ENCODE measurements around the gene ZKSCAN3. TPM values are rescaled to one million over a fixed set of nuclear protein-coding genes. Genes with fewer than 3 reads are reported as not detected.
A peak's percentile ranks its signal among the peaks of the same experiment; 100 is the strongest.

Gene ZKSCAN3
- total RNA-seq, 2 experiments from 2014 or later, result 4.6 to 5.0 TPM

- CTCF ChIA-PET, result interaction anchor here (1.2 kb wide), 1 partner anchor 23 kb away, joined by 6 read pairs; no protein-coding TSS in a partner anchor
- Mint-ChIP-seq H3K9me3 (ENCODE audit: insufficient read depth) (peaks cover 6% of the 10 kb centered on the region), H3K27me3 (ENCODE audit: low read depth) (no peaks in the 10 kb centered on the region), H3K4me1 (ENCODE audit: low read depth) (no peaks in the 10 kb centered on the region), H3K4me3 (no peak overlapping the region), H3K27ac (no peak overlapping the region), H3K36me3 (ENCODE audit: low read depth) (peaks cover 3% of the 10 kb centered on the region)
- no peak for DNase-seq
- POLR2A ChIA-PET, result no interaction called here
- no peak for ATAC-seq
These were observed 16.7 kb upstream of the ZKSCAN3 start for GRCh38 chr6:28333047-28333446.

DNA sequence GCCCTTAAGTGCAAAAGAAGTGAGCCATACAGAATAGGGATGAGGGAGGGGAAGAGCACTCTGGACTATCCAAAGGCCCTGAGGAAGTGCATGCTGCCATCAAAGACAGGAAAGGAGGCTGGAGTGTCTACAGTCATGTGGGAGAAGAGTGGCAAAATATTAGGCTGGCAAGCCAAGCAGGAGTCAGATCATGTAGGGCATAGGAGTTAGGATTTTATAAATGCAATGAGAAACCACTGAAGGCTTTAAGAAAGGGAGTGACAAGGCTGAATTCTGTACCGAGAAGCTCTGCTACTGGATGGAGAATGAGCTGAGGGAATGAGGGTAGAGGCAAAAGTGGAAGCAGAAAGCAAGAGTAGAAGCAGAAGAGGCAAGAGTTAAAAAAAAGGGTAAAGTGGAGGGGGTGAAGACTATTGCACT, 16.1 kb upstream of the ZKSCAN3 start:
- H3K36me3 Mint-ChIP-seq (ENCODE audit: low read depth), result peaks cover 3% of the 10 kb centered on the region
- DNase-seq (no peak), ATAC-seq (no peak)
- no peaks in the 10 kb centered on the region for H3K4me1 Mint-ChIP-seq (ENCODE audit: low read depth)
- CTCF ChIA-PET, result interaction anchor here (1.2 kb wide), 1 partner anchor 22 kb away, joined by 6 read pairs; no protein-coding TSS in a partner anchor
- H3K9me3 Mint-ChIP-seq (ENCODE audit: insufficient read depth), result peaks cover 6% of the 10 kb centered on the region
- no peak overlapping the region for H3K27ac Mint-ChIP-seq
- no peaks in the 10 kb centered on the region for H3K27me3 Mint-ChIP-seq (ENCODE audit: low read depth)
- H3K4me3 Mint-ChIP-seq, result no peak overlapping the region
- POLR2A ChIA-PET, result interaction anchor here (0.7 kb wide), 1 partner anchor 589 kb away, joined by 3 read pairs; no protein-coding TSS in a partner anchor

GRCh38 chr6:28334286-28335039, 15.3 kb upstream of the ZKSCAN3 start:
- no peaks in the 10 kb centered on the region for H3K27me3 Mint-ChIP-seq (ENCODE audit: low read depth)
- H3K27ac Mint-ChIP-seq, result no peak overlapping the region
- no peaks in the 10 kb centered on the region for H3K36me3 Mint-ChIP-seq (ENCODE audit: low read depth)
- POLR2A ChIA-PET, result interaction anchor here (0.7 to 1.6 kb wide), 4 partner anchors 18 to 589 kb away, joined by 3 to 4 read pairs (median 3); no protein-coding TSS in a partner anchor
- no peaks in the 10 kb centered on the region for H3K4me1 Mint-ChIP-seq (ENCODE audit: low read depth)
- CTCF ChIA-PET, result interaction anchor here (0.7 to 1.2 kb wide), 3 partner anchors 22 to 50 kb away, joined by 3 to 6 read pairs (median 3); no protein-coding TSS in a partner anchor
- ATAC-seq (no peak), DNase-seq (no peak)
- no peak overlapping the region for H3K4me3 Mint-ChIP-seq
- H3K9me3 Mint-ChIP-seq (ENCODE audit: insufficient read depth), result no peaks in the 10 kb centered on the region

DNA sequence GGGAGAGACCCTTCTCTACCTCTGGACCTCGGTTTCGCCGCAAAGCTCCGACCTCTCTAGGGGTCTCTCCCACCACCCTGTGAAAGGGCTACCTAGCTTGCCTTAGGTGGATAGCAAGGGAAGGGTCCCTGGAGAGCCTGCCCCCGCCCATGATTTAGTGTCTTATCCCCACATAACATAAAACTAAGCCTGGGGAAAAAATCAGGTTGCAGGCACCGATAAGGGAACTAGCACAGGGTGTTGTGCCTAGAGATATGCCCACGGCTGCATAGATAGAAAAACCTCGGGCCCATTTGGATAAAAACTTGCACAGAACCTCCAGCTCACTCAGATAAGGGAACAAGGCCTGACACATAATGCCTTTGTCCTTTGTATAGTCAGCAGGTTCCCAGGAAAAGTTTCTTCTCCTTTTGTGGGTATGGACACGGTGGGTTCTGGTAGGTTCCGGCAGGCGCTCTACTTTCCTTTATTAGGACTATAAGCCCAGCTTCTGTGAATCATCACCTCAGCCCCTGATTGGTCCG, 14.6 kb upstream of the ZKSCAN3 start:
- H3K9me3 Mint-ChIP-seq (ENCODE audit: insufficient read depth), result peaks cover 6% of the 10 kb centered on the region
- H3K4me3 Mint-ChIP-seq, result no peak overlapping the region
- no peak for DNase-seq
- ChIA-PET POLR2A (interaction anchor here (0.7 to 2.6 kb wide), 12 partner anchors 8 to 516 kb away, joined by 3 to 13 read pairs (median 4); partner anchors contain the start of gene ZSCAN26), CTCF (interaction anchor here (0.7 to 1.6 kb wide), 7 partner anchors 16 to 231 kb away, joined by 3 to 5 read pairs (median 3); no protein-coding TSS in a partner anchor)
- no peak for ATAC-seq
- H3K4me1 Mint-ChIP-seq (ENCODE audit: low read depth), result no peaks in the 10 kb centered on the region
- no peak overlapping the region for H3K27ac Mint-ChIP-seq
- H3K27me3 Mint-ChIP-seq (ENCODE audit: low read depth), result no peaks in the 10 kb centered on the region
- H3K36me3 Mint-ChIP-seq (ENCODE audit: low read depth), result peaks cover 6% of the 10 kb centered on the region

DNA sequence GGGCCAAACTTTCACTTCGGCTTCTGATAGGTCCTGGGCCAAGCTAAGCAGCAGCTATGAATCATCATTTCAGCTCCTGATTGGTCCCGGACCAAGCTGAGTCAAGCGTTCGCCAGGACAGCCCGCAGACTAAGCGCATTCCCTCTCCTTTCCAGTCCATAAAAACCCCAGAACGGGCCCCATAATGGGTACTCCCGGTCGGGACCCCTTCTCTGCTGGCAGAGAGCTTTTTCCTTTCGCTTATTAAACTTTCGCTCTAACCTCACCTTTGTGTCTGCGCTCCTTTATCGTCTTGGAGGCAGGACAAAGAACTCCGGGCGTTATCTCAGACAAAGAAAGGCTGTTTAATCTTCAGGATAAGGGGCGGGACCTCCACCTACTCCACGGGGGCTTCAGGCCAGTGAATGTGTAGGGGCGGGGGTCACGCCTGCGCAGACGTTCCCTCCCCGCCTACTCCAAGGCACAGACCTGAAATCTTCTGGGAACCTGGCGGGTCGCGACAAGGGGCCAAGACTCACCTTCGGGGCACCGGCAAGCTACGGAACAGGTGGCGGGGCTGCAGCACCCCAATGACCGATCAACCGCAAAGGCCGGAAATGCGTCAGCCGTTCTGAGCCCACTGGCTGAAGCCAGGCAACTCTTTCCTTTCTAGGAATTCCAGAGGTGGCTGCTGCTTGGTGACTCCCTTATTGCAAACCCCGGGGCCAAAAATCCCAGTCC, 14.0 kb upstream of the ZKSCAN3 start, which contains the start of gene ZSCAN31:
Gene ZSCAN31 (minus strand): TSS at position 585 of the 720 bp plus-strand sequence. CDS start 6,465 bp downstream, outside the sequence.
- no peaks in the 10 kb centered on the region for H3K27me3 Mint-ChIP-seq (ENCODE audit: low read depth)
- CTCF ChIA-PET, result interaction anchor here (0.7 to 1.6 kb wide), 7 partner anchors 15 to 231 kb away, joined by 3 to 5 read pairs (median 3); no protein-coding TSS in a partner anchor
- POLR2A ChIA-PET, result interaction anchor here (0.6 to 2.6 kb wide), 14 partner anchors 8 to 517 kb away, joined by 3 to 13 read pairs (median 3); partner anchors contain the start of genes ZKSCAN3 and ZSCAN26
- no peak within 1 kb of the TSS for H3K4me3 Mint-ChIP-seq
- no peak within 1 kb of the TSS for H3K27ac Mint-ChIP-seq
- peak; percentile 79 for DNase-seq
- H3K36me3 Mint-ChIP-seq (ENCODE audit: low read depth), result peaks cover 9% of the 10 kb centered on the region
- peak; percentile 91 for ATAC-seq
- peaks cover 12% of the 10 kb centered on the region for H3K9me3 Mint-ChIP-seq (ENCODE audit: insufficient read depth)
- H3K4me1 Mint-ChIP-seq (ENCODE audit: low read depth), result peaks cover 2% of the 10 kb centered on the region

DNA sequence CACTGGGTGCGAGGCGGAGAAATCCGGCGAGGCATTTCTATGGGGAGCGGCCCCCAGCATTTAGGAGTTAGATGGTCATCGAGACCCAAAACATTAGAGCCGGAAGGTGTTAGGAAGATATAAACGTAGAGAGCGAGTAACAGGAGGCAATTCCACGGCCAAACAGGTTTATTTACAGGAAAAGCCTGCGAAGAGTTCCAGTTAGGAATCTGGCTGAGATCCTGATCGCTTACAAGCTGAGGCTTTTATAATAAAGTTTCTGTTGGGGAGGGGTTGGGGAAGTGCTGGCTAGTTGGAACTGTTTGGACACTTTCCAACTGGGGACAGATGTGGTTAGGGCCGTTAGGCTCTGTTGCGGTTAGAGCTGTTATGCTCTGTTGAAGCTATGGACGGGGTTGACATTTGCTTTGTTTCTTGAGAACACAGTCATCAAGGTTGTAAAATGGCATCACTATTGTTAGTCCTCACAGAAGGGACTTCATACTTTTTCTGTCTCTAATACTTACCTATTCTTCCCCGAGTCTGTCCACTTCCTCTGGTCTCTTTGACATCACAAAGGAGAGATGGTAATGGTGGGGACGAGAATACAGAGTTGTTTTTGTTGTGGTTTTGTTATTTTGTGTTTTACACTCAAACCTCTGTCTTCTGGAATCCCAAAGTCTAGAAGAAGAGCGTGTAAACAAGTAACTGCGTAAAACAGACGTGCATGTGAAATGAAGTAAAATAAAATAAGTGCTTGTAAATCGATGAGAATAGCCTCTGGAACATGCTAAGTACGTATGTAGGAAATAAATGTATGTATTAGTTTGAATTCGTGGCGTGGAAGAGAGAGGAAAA, 13.2 kb upstream of the ZKSCAN3 start:
- Mint-ChIP-seq H3K27ac (no peak overlapping the region), H3K4me1 (ENCODE audit: low read depth) (peaks cover 4% of the 10 kb centered on the region), H3K27me3 (ENCODE audit: low read depth) (no peaks in the 10 kb centered on the region), H3K4me3 (no peak overlapping the region), H3K9me3 (ENCODE audit: insufficient read depth) (peaks cover 16% of the 10 kb centered on the region), H3K36me3 (ENCODE audit: low read depth) (peaks cover 12% of the 10 kb centered on the region)
- DNase-seq (peak; percentile 35), ATAC-seq (peak; percentile 21)
- ChIA-PET CTCF (interaction anchor here (1.3 to 2.2 kb wide), 4 partner anchors 14 to 52 kb away, joined by 3 to 9 read pairs (median 4); no protein-coding TSS in a partner anchor), POLR2A (interaction anchor here (0.6 to 2.6 kb wide), 6 partner anchors 12 to 443 kb away, joined by 3 to 13 read pairs (median 3); partner anchors contain the start of genes ZKSCAN3 and ZSCAN26)

GRCh38 chr6:28337121-28337520, 12.6 kb upstream of the ZKSCAN3 start:
- H3K4me3 Mint-ChIP-seq, result no peak overlapping the region
- ATAC-seq (no peak), DNase-seq (no peak)
- peaks cover 4% of the 10 kb centered on the region for H3K4me1 Mint-ChIP-seq (ENCODE audit: low read depth)
- no peaks in the 10 kb centered on the region for H3K27me3 Mint-ChIP-seq (ENCODE audit: low read depth)
- CTCF ChIA-PET, result interaction anchor here (2.2 kb wide), 1 partner anchor 19 kb away, joined by 9 read pairs; no protein-coding TSS in a partner anchor
- H3K9me3 Mint-ChIP-seq (ENCODE audit: insufficient read depth), result peaks cover 16% of the 10 kb centered on the region
- H3K36me3 Mint-ChIP-seq (ENCODE audit: low read depth), result peaks cover 12% of the 10 kb centered on the region
- no peak overlapping the region for H3K27ac Mint-ChIP-seq
- POLR2A ChIA-PET, result interaction anchor here (1.1 to 2.6 kb wide), 2 partner anchors 13 to 444 kb away, joined by 3 to 13 read pairs; partner anchors contain the start of gene ZKSCAN3

DNA sequence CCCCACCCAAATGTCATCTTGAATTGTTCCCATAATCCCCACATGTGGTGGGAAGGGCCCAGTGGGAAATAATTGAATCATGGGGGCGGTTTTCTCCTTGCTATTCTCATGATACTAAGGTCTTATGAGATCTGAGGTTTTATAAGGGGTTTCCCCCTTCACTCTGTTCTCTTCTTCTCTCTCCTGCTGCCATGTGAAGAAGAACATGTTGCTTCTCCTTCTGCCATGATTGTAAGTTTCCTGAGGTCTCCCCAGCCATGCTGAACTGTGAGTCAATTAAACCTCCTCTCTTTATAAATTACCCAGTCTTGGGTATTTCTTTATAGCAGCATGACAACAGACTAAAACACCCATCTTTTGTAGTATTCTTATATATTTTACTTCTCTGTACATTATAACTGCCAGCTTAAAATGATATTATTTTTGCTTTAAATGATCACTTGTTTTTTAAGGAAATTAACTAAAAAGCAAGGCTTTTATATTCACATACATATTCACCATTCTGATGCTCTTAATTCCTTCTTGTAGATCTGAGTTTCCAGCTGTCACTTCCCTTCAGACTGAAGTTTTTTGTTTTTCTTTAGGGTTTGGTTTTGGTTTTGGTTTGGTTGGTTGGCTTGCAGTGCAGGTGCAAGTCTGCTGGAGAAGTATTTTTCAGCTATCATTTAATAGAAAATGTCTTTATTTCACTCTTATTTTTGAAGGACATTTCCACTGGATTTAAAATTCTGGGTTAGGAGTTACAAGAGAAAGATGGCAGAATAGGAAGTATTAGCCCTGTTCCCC, 9.2 kb upstream of the ZKSCAN3 start:
- peaks cover 20% of the 10 kb centered on the region for H3K9me3 Mint-ChIP-seq (ENCODE audit: insufficient read depth)
- DNase-seq, result no peak
- H3K27ac Mint-ChIP-seq, result no peak overlapping the region
- peaks cover 12% of the 10 kb centered on the region for H3K36me3 Mint-ChIP-seq (ENCODE audit: low read depth)
- POLR2A ChIA-PET, result no interaction called here
- ATAC-seq, result no peak
- no peak overlapping the region for H3K4me3 Mint-ChIP-seq
- CTCF ChIA-PET, result interaction anchor here (1.1 kb wide), 1 partner anchor 15 kb away, joined by 3 read pairs; no protein-coding TSS in a partner anchor
- peaks cover 4% of the 10 kb centered on the region for H3K4me1 Mint-ChIP-seq (ENCODE audit: low read depth)
- H3K27me3 Mint-ChIP-seq (ENCODE audit: low read depth), result peaks cover 11% of the 10 kb centered on the region

- H3K36me3 Mint-ChIP-seq (ENCODE audit: low read depth), result peaks cover 12% of the 10 kb centered on the region
- no peak for ATAC-seq
- CTCF ChIA-PET, result interaction anchor here (2.0 kb wide), 1 partner anchor 12 kb away, joined by 5 read pairs; no protein-coding TSS in a partner anchor
These were observed 5.7 kb upstream of the ZKSCAN3 start for GRCh38 chr6:28343898-28344677.

More at GRCh38 chr6:28343898-28344677, 5.7 kb upstream of the ZKSCAN3 start:
- no peak for DNase-seq
- Mint-ChIP-seq H3K27ac (no peak overlapping the region), H3K9me3 (ENCODE audit: insufficient read depth) (peaks cover 20% of the 10 kb centered on the region), H3K4me3 (no peak overlapping the region), H3K4me1 (ENCODE audit: low read depth) (peaks cover 4% of the 10 kb centered on the region), H3K27me3 (ENCODE audit: low read depth) (peaks cover 29% of the 10 kb centered on the region)
- POLR2A ChIA-PET, result no interaction called here
